GM21367 (cell line): Measurements from ENCODE around the gene JMJD6.

ENCODE experiments used
- ATAC-seq: cut with Tn5 transposase; IDR thresholded peaks from one replicate; pipeline ENCODE4 v1.9.1; 2021; ENCODE audit not compliant: unreplicated experiment

Gene JMJD6

GRCh38 chr17:76683011-76683755 is 43.2 kb downstream of the JMJD6 start:
- ATAC-seq, result no peak

- ATAC-seq, result no peak
Observed at GRCh38 chr17:76682296-76682695, 44.1 kb downstream of the JMJD6 start.

GRCh38 chr17:76681222-76682137 is 44.9 kb downstream of the JMJD6 start:
- ATAC-seq, result no peak

- ATAC-seq, result no peak
Observed at GRCh38 chr17:76679239-76679638, 47.2 kb downstream of the JMJD6 start.

- ATAC-seq, result no peak
Observed at GRCh38 chr17:76678330-76678729, 48.1 kb downstream of the JMJD6 start.

DNA sequence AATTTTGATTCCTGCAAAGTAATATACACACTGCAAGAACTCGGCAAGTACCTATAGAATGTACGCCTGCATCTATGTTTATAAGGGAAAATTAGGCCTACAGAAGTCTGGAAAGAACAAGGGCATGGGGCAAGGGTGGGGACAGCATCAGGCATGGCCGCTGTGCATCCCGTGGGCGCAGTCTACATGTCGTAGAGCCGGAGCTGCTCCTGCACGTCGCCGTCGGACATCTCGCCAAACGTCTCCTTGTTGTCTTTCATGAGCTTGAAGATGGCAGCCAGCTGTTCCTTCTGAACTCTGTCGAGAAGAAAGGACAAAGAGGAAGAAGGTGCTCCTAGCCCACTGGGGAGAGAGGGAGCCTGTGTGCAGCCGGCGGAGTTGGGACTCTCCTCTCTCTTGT is 49.0 kb downstream of the JMJD6 start:
- ATAC-seq, result no peak

GRCh38 chr17:76676629-76677028 is 49.8 kb downstream of the JMJD6 start:
- ATAC-seq, result no peak

DNA sequence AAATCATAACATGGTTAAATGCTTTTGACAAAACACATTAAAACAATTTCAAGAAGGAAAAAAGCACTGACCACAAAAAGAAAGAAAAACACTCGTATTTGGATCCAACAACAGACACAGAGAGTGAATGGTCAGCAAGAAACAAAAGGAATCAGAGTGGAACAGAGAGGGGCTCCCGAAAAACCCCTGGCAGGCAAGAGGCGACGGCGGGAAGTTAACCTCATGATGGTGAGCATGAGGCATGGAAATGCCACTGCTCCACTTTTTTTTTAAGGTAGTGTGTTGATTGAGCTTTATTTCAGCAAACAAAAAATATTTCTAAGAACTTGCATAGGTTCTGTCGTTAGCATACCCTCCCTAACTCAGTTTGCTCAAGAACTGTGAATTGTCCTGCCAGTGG is 50.8 kb downstream of the JMJD6 start:
- ATAC-seq, result no peak

DNA sequence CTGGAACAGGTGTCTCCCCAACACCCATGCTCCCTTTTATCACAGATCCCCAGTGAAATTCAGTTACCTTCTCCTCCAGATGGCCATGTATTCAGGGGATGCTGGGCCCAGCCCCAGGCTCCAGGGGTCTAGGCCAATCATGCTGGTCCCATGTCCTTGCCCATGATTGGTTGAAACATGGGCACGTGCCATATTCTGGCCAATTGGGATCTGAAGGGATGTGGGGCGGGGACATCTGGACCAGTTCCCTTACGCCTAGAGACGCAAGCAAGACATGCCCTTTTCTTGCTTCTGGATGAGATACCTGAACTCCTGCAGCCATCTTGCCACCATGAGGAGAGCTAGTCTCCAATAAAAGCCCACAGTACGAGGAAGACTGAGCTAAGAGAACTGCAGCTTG is 51.8 kb downstream of the JMJD6 start:
- ATAC-seq, result no peak

- no peak for ATAC-seq
Observed at GRCh38 chr17:76673729-76674128, 52.7 kb downstream of the JMJD6 start.

- ATAC-seq, result no peak
Observed at GRCh38 chr17:76672892-76673291, 53.5 kb downstream of the JMJD6 start.

DNA sequence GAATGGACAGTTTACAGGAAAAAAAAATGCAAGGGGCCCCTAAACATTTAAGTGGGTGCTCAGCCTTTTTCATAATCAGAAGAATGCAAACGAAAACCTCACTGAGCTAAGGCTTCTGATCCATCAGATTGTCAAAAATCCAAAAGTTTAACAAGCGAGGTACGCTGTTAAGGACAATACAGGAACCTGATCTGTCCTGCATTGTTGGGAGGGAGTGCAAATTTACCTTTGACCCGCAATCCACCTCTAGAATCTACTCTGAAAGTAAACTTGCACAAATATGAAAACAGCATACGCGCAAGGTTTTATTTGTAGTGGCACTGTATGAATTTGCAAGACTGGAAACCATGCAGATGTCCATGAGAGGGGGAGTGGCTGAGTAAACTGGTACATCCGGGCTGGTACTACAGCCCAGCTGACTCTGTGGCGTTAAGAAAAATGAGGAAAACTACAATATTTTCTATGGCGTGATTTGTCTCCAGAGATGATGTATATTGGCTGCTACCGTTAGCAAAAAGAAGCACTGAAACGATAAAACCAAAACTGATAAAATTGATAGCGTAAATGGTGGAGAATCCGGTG is 54.0 kb downstream of the JMJD6 start:
- ATAC-seq, result no peak

DNA sequence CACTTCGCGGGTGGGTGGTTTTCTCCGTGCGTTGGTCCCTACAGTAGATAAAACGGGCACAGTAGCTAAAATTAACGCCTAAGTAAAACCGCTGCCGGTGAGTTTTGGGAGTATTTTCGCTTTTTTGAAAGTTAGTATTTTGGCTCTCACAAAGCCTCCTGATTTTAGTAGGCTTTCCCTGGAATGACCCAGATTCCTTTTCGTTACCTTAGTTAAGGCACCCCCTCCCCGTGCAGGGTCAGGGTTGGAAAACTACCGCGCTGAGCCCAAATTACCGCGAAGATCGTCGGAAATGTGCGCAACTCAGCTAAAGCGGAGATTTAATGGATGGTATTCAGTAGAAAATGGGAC is 54.5 kb downstream of the JMJD6 start:
- no peak for ATAC-seq

DNA sequence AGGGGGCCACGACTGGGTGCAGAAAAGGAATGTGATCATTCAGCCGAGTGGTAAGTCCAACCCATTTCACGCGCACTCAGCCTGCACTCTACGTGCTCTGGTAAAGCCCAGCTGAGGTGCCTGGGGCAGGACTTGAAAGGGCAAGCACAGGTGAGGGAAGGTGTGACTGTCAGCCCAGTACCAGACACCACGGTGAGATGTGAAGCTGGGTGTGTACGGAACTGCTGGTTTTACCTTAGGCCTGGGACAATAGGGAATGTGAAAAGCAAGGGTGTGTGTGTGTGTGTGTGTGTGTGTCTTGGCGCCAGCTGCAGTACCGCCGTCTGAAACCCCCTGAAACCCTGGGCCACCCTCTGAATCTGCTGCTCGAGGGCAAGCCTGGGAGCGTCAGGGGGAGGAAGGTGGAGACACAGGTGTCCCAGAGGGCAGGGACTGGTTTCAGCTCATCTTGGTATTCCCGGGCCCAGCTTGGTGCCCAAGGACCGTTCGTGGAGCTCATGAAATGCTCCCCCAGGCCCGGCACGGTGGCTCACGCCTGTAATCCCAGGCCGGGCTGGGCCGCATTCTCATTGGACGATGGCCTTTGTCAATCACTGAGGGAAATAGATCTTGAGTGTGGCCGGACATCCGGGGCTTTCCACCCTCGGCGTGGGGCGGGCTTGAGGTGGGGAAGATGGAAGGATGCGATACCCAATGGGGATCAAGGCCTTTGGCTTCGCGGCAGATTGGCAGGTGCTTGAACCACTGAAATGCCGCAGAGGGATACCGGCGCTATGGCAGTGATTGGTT is 55.1 kb downstream of the JMJD6 start:
- ATAC-seq, result peak; percentile 92

DNA sequence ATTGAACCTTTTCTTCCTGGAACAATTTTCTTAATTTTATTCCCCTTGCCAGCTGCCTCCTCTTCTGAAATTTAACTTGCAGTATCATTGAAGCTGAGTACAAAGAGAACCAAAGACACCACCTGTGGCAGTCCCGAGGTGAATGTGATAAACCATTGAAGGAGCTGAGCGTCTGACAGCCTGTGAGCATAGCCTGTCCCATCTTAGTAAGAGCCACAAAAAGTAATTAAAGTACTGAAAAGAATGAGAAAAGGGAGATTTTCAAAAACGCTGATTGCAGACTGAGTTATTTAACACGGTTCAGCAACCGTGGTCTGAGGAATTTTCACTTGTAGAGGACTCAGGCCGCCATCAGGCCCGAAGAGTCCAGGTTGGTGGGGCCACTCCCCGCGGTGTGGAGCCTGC is 55.7 kb downstream of the JMJD6 start:
- no peak for ATAC-seq

DNA sequence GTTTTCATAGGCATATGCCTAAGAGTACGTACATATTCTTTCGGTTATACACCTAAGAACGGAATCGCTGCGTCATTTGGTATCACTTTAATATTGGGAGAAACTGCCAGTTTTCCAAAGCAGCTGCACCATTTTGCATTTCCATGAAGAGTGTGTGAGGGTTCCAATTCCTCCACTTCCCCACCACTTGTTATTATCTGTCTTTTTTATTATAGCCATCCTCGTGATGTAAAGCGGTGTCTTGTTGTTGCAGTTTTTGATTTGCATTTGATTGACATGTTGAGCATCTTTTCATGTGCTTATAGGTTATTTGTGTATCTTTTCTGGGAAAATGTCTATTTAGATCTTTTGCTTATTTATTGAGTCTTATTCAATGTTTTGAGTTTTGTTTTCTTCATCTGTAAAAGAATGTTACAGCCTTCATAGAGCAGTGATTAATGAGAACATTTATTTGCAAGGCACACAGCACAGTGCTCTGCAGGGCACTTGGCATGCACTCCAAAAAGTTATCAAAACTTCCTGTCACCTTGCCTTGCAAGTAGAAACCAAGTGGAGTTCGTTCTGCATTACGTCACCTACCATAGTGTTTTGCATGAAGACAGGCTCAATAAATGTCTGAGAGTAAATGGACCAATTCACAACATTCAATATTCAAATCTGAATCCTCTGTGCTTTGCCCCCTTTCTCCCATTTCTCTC is 56.2 kb downstream of the JMJD6 start:
- no peak for ATAC-seq
